ENCODE data around the gene ELMO1. TPM values are rescaled to one million over a fixed set of nuclear protein-coding genes. Genes with fewer than 3 reads are reported as not detected.

Gene ELMO1
- total RNA-seq, 1 donor from 2014 or later: 60.1 TPM

DNA sequence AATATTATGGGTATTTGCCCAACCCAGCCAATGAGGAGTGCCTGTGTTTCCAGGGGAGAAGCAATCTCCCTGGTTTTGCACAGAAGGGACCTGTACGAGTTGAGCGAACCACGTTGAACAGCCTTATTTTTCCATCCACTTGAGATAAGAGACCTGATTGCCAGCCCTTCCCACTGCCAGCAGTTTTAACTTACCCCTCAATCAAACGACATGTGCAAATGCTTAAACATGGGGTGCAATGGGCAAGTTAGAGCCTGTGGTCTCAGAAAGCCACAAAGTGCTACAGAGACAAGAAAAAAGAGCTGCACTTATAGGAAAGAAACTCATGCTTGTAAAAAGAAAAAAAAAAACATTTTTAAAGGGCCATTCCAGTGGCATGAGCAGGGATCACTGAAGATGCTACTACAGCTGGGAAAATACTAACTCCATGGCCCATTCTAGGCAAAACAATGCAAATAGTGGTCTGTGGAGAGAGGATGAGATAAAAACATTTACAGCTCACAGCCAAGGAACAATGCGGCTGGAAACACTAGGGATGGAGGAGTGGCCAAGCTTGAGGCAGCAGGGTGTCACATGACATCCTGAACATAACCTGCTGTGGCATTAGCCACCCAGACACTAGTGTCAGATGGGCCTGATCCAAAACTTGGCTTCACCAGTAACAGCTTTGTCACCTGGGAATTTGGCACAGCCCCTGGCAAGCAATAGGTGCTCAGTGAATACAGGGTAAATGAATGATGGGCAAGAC lies 162.8 kb downstream of the ELMO1 start:
- H3K27ac ChIP-seq: no peak overlapping the region
- DNase-seq (no peak), ATAC-seq (peak in 1 of 2 donors; percentile 7)
- H3K27me3 ChIP-seq (ENCODE audit: low read depth): no peaks in the 10 kb centered on the region
- no peak for TF ChIP-seq CTCF (IDR thresholded peaks at IDR 0.05)
- intact Hi-C loops (cut with DNase I): no loop called here
- H3K9me3 ChIP-seq: no peaks in the 10 kb centered on the region
- H3K36me3 ChIP-seq: no peaks in the 10 kb centered on the region
- peaks cover 61% of the 10 kb centered on the region for H3K4me1 ChIP-seq
- H3K4me3 ChIP-seq: no peak overlapping the region

- peak; percentile 70 to 79 for ATAC-seq
- peak overlapping the region; percentile 16 for H3K27ac ChIP-seq
- TF ChIP-seq CTCF (IDR thresholded peaks at IDR 0.05): peak; percentile 73
These were observed 163.8 kb downstream of the ELMO1 start for GRCh38 chr7:37284805-37285231.

DNA sequence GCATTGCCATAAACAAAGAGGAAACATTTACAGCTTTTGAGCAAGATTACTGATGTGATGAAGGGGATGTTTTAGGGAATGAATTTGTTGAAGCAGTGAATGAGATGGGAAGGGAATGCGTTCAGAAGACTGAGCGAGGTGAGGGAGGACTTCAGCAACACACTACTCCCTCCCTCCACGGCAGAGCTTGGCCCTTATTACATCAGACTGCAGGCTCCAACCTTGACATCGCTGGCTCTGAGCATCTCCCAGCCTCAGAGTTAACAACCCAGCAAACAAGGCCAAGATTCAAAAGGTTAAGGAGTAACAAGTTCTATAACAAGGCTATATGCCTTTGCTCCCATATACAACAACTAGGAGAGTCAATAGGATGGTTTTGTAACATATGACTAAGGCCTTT lies 164.4 kb downstream of the ELMO1 start:
- no peak for TF ChIP-seq CTCF (IDR thresholded peaks at IDR 0.05)
- Histone ChIP-seq H3K4me3 (no peak overlapping the region), H3K27ac (peak overlapping the region; percentile 49), H3K27me3 (ENCODE audit: low read depth) (no peaks in the 10 kb centered on the region), H3K9me3 (no peaks in the 10 kb centered on the region), H3K36me3 (no peaks in the 10 kb centered on the region), H3K4me1 (peaks cover 53% of the 10 kb centered on the region)
- DNase-seq (no peak), ATAC-seq (no peak)
- intact Hi-C loops (cut with DNase I): no loop called here

More at GRCh38 chr7:37284805-37285231, 163.8 kb downstream of the ELMO1 start:
- DNase-seq: peak; percentile 59
- Histone ChIP-seq H3K4me1 (peaks cover 59% of the 10 kb centered on the region), H3K9me3 (no peaks in the 10 kb centered on the region), H3K4me3 (no peak overlapping the region), H3K27me3 (ENCODE audit: low read depth) (no peaks in the 10 kb centered on the region), H3K36me3 (no peaks in the 10 kb centered on the region)
- intact Hi-C loops (cut with DNase I): no loop called here

DNA sequence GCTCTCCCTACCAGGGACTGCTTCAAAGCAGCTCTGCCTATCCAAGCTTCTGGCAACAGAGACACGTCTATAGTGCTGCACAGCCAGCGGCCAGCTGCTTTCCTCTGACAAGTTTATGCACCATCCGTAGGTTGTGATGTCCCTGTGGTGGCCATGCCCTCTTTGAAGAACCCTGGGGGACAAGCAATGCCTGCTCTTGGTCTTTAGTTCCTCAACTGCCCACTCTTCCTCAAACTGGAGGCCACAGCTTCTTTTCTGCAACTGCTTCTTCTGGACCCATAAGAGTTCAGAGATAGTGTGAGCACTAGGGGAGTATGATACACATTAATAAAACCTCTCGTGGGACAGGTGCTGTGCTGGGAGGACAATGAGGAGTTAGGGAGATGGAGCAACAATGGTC lies 164.9 kb downstream of the ELMO1 start:
- ATAC-seq (peak; percentile 14 to 42), DNase-seq (no peak)
- Histone ChIP-seq H3K4me3 (no peak overlapping the region), H3K4me1 (peaks cover 52% of the 10 kb centered on the region), H3K27ac (peak overlapping the region; percentile 49), H3K9me3 (no peaks in the 10 kb centered on the region), H3K36me3 (no peaks in the 10 kb centered on the region), H3K27me3 (ENCODE audit: low read depth) (no peaks in the 10 kb centered on the region)
- intact Hi-C loops (cut with DNase I): no loop called here
- TF ChIP-seq CTCF (IDR thresholded peaks at IDR 0.05): no peak

- TF ChIP-seq CTCF (IDR thresholded peaks at IDR 0.05): no peak
- Histone ChIP-seq H3K27me3 (ENCODE audit: low read depth) (no peaks in the 10 kb centered on the region), H3K27ac (no peak overlapping the region), H3K36me3 (no peaks in the 10 kb centered on the region), H3K4me1 (peaks cover 52% of the 10 kb centered on the region), H3K4me3 (no peak overlapping the region), H3K9me3 (no peaks in the 10 kb centered on the region)
- intact Hi-C loops (cut with DNase I): no loop called here
- DNase-seq (no peak), ATAC-seq (no peak)
These were observed 165.7 kb downstream of the ELMO1 start for GRCh38 chr7:37282927-37283326.

Data from lower lobe of right lung (tissue), 2 donors.